A673 (cell line): Measurements from ENCODE around the gene UCN. TPM values are rescaled to one million over a fixed set of nuclear protein-coding genes. Genes with fewer than 3 reads are reported as not detected.
A peak's percentile ranks its signal among the peaks of the same experiment; 100 is the strongest.

ENCODE experiments used
- Bru-seq: library from RNA; stranded (reverse); fragments of 400-500 nt; gene quantifications from one replicate; lab custom pipeline; 2021; lab: Mats Ljungman, UMichigan
- BruChase-seq, 2 experiments: library from RNA; stranded (reverse); fragments of 400-500 nt; gene quantifications; one replicate each; lab custom pipeline; 2021; lab: Mats Ljungman, UMichigan
- BruUV-seq: library from RNA; stranded (reverse); fragments of 400-500 nt; replicated peaks from 2 replicates; lab custom pipeline; 2021; lab: Mats Ljungman, UMichigan
- CTCF ChIA-PET: fragments of 300-600 bp; sonication (Branson Sonifier 250); formaldehyde crosslinking; loops from one replicate; lab custom pipeline; 2022; ENCODE audit warnings: antibody characterized with exemption; lab: Charles Lee
- POLR2A ChIA-PET: fragments of 300-600 bp; sonication (Branson Sonifier 250); formaldehyde crosslinking; loops from one replicate; lab custom pipeline; 2022; ENCODE audit warnings: antibody characterized with exemption; ENCODE audit not compliant: low non-redundant PET; lab: Charles Lee
- DNase-seq: peaks from one replicate; pipeline ENCODE4 v3.0.0-alpha.2; 2015; ENCODE audit warnings: low spot score
- H3K27ac ChIP-seq: fragments of 200-600 bp; sonication (generic); 2 replicates; pipeline ENCODE4 v1.5.1; 2016; ENCODE audit warnings: mixed run types, low read depth, mild to moderate bottlenecking, mixed read lengths, antibody characterized with exemption, low read length; ENCODE audit not compliant: poor library complexity, severe bottlenecking
- H3K27me3 ChIP-seq: fragments of 200-600 bp; sonication (generic); replicated peaks from 2 replicates; pipeline ENCODE4 v1.6.1; 2017; ENCODE audit warnings: mixed run types, low read depth, mild to moderate bottlenecking, mixed read lengths, antibody characterized with exemption, low read length; ENCODE audit not compliant: insufficient read depth, poor library complexity
- H3K36me3 ChIP-seq: fragments of 200-600 bp; sonication (generic); 2 replicates; pipeline ENCODE4 v1.6.1; 2016; ENCODE audit warnings: mixed run types, mild to moderate bottlenecking, mixed read lengths, antibody characterized with exemption, low read length; ENCODE audit not compliant: insufficient read depth, poor library complexity, severe bottlenecking
- H3K4me1 ChIP-seq: fragments of 200-600 bp; sonication (generic); 2 replicates; pipeline ENCODE4 v1.6.1; 2017; ENCODE audit warnings: mixed run types, mild to moderate bottlenecking, mixed read lengths, antibody characterized with exemption, low read length; ENCODE audit not compliant: insufficient read depth, poor library complexity, severe bottlenecking
- H3K4me3 ChIP-seq: fragments of 200-600 bp; sonication (generic); 2 replicates; pipeline ENCODE4 v1.5.1; 2016; ENCODE audit warnings: low read depth, mixed run types, mild to moderate bottlenecking, mixed read lengths, low read length; ENCODE audit not compliant: poor library complexity, severe bottlenecking
- H3K9me3 ChIP-seq: fragments of 200-600 bp; sonication (generic); 2 replicates; pipeline ENCODE4 v1.6.1; 2016; ENCODE audit warnings: mixed run types, low read depth, mild to moderate bottlenecking, mixed read lengths, antibody characterized with exemption, low read length; ENCODE audit not compliant: poor library complexity, severe bottlenecking
- EZH2 ChIP-seq: fragments of 200-600 bp; sonication (generic); IDR thresholded peaks from 2 replicates; pipeline ENCODE4 v1.6.1; 2017; ENCODE audit warnings: borderline replicate concordance, low read depth, mild to moderate bottlenecking, mixed read lengths, antibody characterized with exemption, low read length; ENCODE audit not compliant: poor library complexity, severe bottlenecking
- intact Hi-C: fragments of 100-400 bp; cut with micrococcal nuclease; formaldehyde crosslinking; loops from one replicate; pipeline ENCODE4 v1.10.0; 2022; ENCODE audit not compliant: unreplicated experiment
- long read RNA-seq: library from polyadenylated mRNA; stranded (forward); transcript quantifications from one replicate; pipeline ENCODE4 v2.0.0, GENCODE V29; 2022
- total RNA-seq: library from RNA; stranded (reverse); gene quantifications from 2 replicates; pipeline ENCODE4 v1.2.3, GENCODE V29; 2021
- TF ChIP-seq, protein P1 (sequence below): fragments of 300-800, 200-600 bp; sonication (generic); conservative IDR thresholded peaks from 2 replicates; pipeline ENCODE4 v1.5.1; 2017; ENCODE audit warnings: low read depth, mild to moderate bottlenecking, antibody characterized with exemption, low read length, moderate library complexity, mixed read lengths

The UCN gene, protein sequence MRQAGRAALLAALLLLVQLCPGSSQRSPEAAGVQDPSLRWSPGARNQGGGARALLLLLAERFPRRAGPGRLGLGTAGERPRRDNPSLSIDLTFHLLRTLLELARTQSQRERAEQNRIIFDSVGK
- 0.64 and 0.68 TPM in 2 replicates for total RNA-seq
- Bru-seq, nascent RNA, result not detected
- BruChase-seq, experiment 1, labeled RNA remaining after a 2-hour chase, result percentile 18 among the genes with signal in this experiment
- percentile 34 among the genes with signal in this experiment for BruChase-seq, experiment 2, labeled RNA remaining after a 6-hour chase
- long read RNA-seq, result 0 reads

DNA sequence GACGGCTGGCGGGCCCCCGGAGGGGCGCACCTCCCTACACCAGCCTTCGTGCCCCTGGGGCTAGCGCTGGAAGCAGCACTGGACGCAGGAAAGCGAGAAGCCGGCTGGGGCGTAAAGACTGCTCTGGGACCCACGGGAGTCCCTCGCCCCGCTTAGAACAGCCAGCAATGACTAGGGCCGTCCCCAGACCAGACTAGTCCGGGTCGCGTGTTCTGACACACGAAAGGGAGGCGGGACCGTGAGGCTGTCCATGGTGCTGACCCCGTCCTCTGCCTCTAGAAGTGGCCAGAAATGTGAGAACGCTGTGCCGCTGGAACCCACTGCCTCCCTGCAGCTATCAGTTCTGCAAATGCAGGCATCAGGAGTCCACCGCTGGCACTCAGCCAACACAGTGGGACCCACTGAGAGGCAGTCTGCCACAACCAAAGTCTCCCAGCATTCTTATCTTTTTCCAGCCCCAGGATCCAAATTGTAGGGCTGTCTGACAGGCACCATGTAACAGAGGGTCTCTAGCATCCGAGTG lies at the start of gene UCN:
Gene UCN, minus strand, starts transcription at position 87 of the 523 bp plus-strand sequence. CDS start 550 bp downstream, outside the sequence.
- intact Hi-C loops, result no loop called here
- CTCF ChIA-PET, result interaction anchor here (0.7 kb wide), 1 partner anchor 117 kb away, joined by 10 read pairs; no protein-coding TSS in a partner anchor
- peaks cover 15% of the 10 kb centered on the region for H3K4me1 ChIP-seq
- no TSS peak for BruUV-seq
- DNase-seq, result peak; percentile 52
- no peaks in the 10 kb centered on the region for H3K36me3 ChIP-seq
- POLR2A ChIA-PET, result no interaction called here
- H3K4me3 ChIP-seq, result peak within 1 kb of the TSS; percentile 34
- peaks cover 23% of the 10 kb centered on the region for H3K27me3 ChIP-seq
- H3K9me3 ChIP-seq, result no peaks in the 10 kb centered on the region
- H3K27ac ChIP-seq, result no peak within 1 kb of the TSS
- TF ChIP-seq, protein P1, sequence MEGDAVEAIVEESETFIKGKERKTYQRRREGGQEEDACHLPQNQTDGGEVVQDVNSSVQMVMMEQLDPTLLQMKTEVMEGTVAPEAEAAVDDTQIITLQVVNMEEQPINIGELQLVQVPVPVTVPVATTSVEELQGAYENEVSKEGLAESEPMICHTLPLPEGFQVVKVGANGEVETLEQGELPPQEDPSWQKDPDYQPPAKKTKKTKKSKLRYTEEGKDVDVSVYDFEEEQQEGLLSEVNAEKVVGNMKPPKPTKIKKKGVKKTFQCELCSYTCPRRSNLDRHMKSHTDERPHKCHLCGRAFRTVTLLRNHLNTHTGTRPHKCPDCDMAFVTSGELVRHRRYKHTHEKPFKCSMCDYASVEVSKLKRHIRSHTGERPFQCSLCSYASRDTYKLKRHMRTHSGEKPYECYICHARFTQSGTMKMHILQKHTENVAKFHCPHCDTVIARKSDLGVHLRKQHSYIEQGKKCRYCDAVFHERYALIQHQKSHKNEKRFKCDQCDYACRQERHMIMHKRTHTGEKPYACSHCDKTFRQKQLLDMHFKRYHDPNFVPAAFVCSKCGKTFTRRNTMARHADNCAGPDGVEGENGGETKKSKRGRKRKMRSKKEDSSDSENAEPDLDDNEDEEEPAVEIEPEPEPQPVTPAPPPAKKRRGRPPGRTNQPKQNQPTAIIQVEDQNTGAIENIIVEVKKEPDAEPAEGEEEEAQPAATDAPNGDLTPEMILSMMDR, result no peak
- no peak for TF ChIP-seq EZH2

DNA sequence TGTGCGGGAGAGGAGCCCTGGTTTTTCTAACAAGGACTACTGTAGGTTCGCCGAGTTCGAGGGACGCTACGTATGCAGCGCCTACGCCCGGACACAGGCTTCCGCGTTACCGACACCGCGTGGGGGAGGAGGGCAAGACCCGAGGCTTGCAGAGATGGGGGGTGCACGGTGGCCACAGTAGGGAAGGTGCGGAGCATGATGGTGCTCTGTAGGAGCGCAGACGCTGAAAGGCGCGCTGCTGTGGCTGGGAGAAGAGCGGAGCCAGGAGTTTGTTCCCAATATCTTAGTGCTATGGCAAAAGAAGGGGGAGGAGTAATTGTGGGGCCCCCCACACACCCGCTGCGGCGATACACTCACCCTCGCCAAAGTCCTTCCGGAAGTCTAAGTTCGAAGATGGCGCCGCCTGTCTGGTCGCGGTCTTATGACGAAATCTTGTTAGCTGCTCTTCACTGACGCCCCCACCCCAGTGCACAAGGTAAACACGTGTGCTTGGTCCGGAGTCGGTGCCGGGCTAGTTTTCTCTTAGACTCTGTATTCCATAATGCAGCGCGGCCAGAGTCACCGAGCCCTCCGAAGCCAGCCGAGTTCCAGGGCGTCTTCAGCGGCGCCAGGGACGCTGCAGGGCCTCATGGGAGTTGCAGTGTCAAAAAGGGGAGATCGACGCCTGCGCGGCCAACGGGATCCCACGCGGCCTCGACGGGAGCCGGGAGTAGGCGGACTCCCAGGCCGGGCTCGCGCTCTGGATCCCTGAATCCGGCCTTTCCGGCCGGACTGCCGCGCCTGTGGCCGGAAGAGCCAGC lies 48.3 kb upstream of the UCN start, which contains the start of gene GTF3C2:
Gene GTF3C2, minus strand, starts transcription at position 383 of the 800 bp plus-strand sequence. CDS start 13,210 bp downstream, outside the sequence.
- Histone ChIP-seq H3K4me3 (peak within 1 kb of the TSS; percentile 77), H3K36me3 (peaks cover 2% of the 10 kb centered on the region), H3K27me3 (no peaks in the 10 kb centered on the region), H3K27ac (peak within 1 kb of the TSS; percentile 88), H3K9me3 (no peaks in the 10 kb centered on the region), H3K4me1 (peaks cover 3% of the 10 kb centered on the region)
- intact Hi-C loops, result loop anchor here (1.0 kb wide), 1 partner anchor 14 kb away; the partner anchor contains the start of genes EIF2B4 and SNX17
- ChIA-PET POLR2A (interaction anchor here (0.6 to 1.2 kb wide), 4 partner anchors 13 to 74 kb away, joined by 3 to 9 read pairs (median 4); no protein-coding TSS in a partner anchor), CTCF (interaction anchor here (1.5 kb wide), 1 partner anchor 13 kb away, joined by 4 read pairs; no protein-coding TSS in a partner anchor)
- TF ChIP-seq EZH2, result no peak
- TF ChIP-seq, protein P1, result no peak
- DNase-seq, result peak; percentile 99
- TSS peak; percentile 58 for BruUV-seq

DNA sequence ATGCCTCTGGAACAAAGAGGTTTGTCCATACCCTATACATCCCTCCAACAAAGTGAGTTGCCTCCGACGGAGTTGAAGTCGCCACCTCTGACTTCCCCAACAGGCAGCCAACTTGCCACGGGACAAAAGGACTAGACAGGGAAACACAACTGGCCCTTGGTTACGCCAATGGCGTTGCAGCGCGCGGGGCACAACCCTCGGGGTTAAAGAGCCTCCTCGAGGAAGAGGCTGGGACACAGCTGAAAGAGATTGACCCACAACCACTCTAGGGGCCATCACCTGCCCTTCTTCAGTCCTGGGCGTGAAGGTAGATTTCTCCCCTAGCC lies 47.8 kb upstream of the UCN start:
- POLR2A ChIA-PET, result interaction anchor here (0.6 kb wide), 1 partner anchor 23 kb away, joined by 4 read pairs; no protein-coding TSS in a partner anchor
- CTCF ChIA-PET, result interaction anchor here (1.5 kb wide), 1 partner anchor 13 kb away, joined by 4 read pairs; no protein-coding TSS in a partner anchor

More for the DNA sequence above, 47.8 kb upstream of the UCN start:
- Histone ChIP-seq H3K36me3 (peaks cover 2% of the 10 kb centered on the region), H3K27ac (peak overlapping the region; percentile 88), H3K27me3 (no peaks in the 10 kb centered on the region), H3K4me1 (peaks cover 3% of the 10 kb centered on the region), H3K4me3 (peak overlapping the region; percentile 77), H3K9me3 (no peaks in the 10 kb centered on the region)
- intact Hi-C loops, result loop anchor here (1.0 kb wide), 1 partner anchor 14 kb away; the partner anchor contains the start of genes EIF2B4 and SNX17
- BruUV-seq, result no TSS peak
- peak; percentile 42 for DNase-seq
- TF ChIP-seq, protein P1, result no peak
- TF ChIP-seq EZH2, result no peak
